ENCODE results near the gene MFN2.

The MFN2 gene

GRCh38 chr1:12016182-12016581 is 35.9 kb downstream of the MFN2 start:
- H3K36me3 ChIP-seq (replicated peaks; ENCODE audit: insufficient read depth, low read length) = no peaks in the 10 kb centered on the region
- no peak overlapping the region for H3K27ac ChIP-seq (ENCODE audit: low read length)
- DNase-seq = no peak
- no peak overlapping the region for H3K4me3 ChIP-seq (ENCODE audit: low read length)
- H3K9me2 ChIP-seq (replicated peaks; ENCODE audit: insufficient read depth, low read length) = no peaks in the 10 kb centered on the region
- no peak overlapping the region for H3K4me2 ChIP-seq (ENCODE audit: low read depth, low read length)
- peaks cover 11% of the 10 kb centered on the region for H3K79me2 ChIP-seq (ENCODE audit: low read length)
- TF ChIP-seq CTCF (IDR thresholded peaks at IDR 0.05; ENCODE audit: low read length) = no peak
- no peak for TF ChIP-seq EZH2 (optimal IDR thresholded peaks at IDR 0.05; ENCODE audit: low read depth, low read length)
- no peak for TF ChIP-seq EZH2phosphoT487 (IDR thresholded peaks at IDR 0.05; ENCODE audit: low read length)
- H3K4me1 ChIP-seq (ENCODE audit: low read length) = no peaks in the 10 kb centered on the region
- H2AFZ ChIP-seq (ENCODE audit: low read length) = no peak overlapping the region
- H3F3A ChIP-seq (ENCODE audit: insufficient read depth, low read length) = no peaks in the 10 kb centered on the region
- no peaks in the 10 kb centered on the region for H3K27me3 ChIP-seq (replicated peaks; ENCODE audit: insufficient read depth, low read length)
- H3K9me3 ChIP-seq (replicated peaks; ENCODE audit: insufficient read depth, low read length) = no peaks in the 10 kb centered on the region
- no peak overlapping the region for H3K9ac ChIP-seq (ENCODE audit: low read length)
- no peaks in the 10 kb centered on the region for H4K20me1 ChIP-seq (ENCODE audit: insufficient read depth, low read length)

DNA sequence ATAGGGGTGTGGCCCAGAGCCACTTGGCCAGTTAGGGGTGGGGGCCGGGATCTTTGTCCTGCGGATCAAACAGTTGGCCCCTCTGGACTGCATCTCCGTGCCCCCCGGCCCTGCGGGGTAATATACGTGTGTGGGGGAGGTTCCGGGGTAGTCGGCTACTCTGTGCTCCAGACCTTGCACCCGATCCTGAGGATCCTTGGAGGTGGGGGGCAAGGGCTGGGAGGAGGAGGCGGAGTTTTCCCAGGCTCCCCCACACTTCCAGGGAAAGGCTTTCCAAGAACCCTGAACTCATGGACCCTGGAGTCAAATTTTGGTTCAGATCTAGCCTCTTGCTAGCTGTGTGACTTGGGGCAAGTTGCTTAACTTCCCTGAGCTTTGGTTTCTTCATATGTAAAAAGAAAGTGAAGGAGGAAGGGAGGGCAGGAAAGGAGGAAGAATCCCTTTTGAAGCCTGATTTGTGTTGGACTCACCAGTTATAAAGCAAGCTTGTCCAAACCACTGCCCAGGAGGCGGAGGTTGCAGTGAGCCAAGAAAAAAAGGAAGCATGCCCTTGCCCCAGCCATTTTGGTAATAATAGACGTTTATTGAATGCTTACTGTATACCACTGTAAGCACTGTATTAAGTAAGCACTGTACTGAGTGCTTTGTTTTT is 39.7 kb downstream of the MFN2 start:
- DNase-seq = no peak
- H3K27ac ChIP-seq (ENCODE audit: low read length) = no peak overlapping the region
- H3K4me3 ChIP-seq (ENCODE audit: low read length) = peak overlapping the region; percentile 99
- H3K9ac ChIP-seq (ENCODE audit: low read length) = peak overlapping the region; percentile 82
- peak overlapping the region; percentile 97 for H3K4me2 ChIP-seq (ENCODE audit: low read depth, low read length)
- no peaks in the 10 kb centered on the region for H3K4me1 ChIP-seq (ENCODE audit: low read length)
- no peaks in the 10 kb centered on the region for H3K36me3 ChIP-seq (replicated peaks; ENCODE audit: insufficient read depth, low read length)
- H3F3A ChIP-seq (ENCODE audit: insufficient read depth, low read length) = no peaks in the 10 kb centered on the region
- H4K20me1 ChIP-seq (ENCODE audit: insufficient read depth, low read length) = no peaks in the 10 kb centered on the region
- no peaks in the 10 kb centered on the region for H3K9me3 ChIP-seq (replicated peaks; ENCODE audit: insufficient read depth, low read length)
- H3K27me3 ChIP-seq (replicated peaks; ENCODE audit: insufficient read depth, low read length) = no peaks in the 10 kb centered on the region
- peak overlapping the region; percentile 97 for H2AFZ ChIP-seq (ENCODE audit: low read length)
- TF ChIP-seq EZH2 (optimal IDR thresholded peaks at IDR 0.05; ENCODE audit: low read depth, low read length) (no peak), CTCF (IDR thresholded peaks at IDR 0.05; ENCODE audit: low read length) (no peak), EZH2phosphoT487 (IDR thresholded peaks at IDR 0.05; ENCODE audit: low read length) (no peak)
- H3K79me2 ChIP-seq (ENCODE audit: low read length) = peaks cover 19% of the 10 kb centered on the region
- no peaks in the 10 kb centered on the region for H3K9me2 ChIP-seq (replicated peaks; ENCODE audit: insufficient read depth, low read length)

DNA sequence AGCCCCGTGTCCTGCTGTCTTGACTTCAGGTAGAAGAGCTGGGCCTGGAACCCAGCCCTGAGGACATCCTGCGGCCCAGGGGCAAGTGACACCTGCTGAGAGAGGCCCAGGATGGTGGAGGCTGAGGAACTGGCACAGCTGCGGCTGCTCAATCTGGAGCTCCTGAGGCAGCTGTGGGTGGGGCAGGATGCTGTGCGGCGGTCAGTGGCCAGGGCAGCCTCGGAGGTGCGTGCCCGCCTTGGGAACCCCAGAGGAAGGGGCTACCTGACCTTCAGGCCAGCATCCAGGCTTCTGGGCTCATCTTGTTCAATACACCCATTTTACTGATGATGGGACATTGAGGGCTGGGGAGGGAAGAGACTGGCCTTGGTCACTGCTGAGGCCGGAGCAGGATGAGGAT is 41.4 kb downstream of the MFN2 start:
- no peak overlapping the region for H3K9ac ChIP-seq (ENCODE audit: low read length)
- no peak overlapping the region for H3K27ac ChIP-seq (ENCODE audit: low read length)
- no peaks in the 10 kb centered on the region for H3K27me3 ChIP-seq (replicated peaks; ENCODE audit: insufficient read depth, low read length)
- H3K4me3 ChIP-seq (ENCODE audit: low read length) = no peak overlapping the region
- no peaks in the 10 kb centered on the region for H3K36me3 ChIP-seq (replicated peaks; ENCODE audit: insufficient read depth, low read length)
- no peaks in the 10 kb centered on the region for H3K9me3 ChIP-seq (replicated peaks; ENCODE audit: insufficient read depth, low read length)
- TF ChIP-seq EZH2phosphoT487 (IDR thresholded peaks at IDR 0.05; ENCODE audit: low read length) (no peak), CTCF (IDR thresholded peaks at IDR 0.05; ENCODE audit: low read length) (no peak), EZH2 (optimal IDR thresholded peaks at IDR 0.05; ENCODE audit: low read depth, low read length) (no peak)
- H3K4me2 ChIP-seq (ENCODE audit: low read depth, low read length) = no peak overlapping the region
- no peaks in the 10 kb centered on the region for H4K20me1 ChIP-seq (ENCODE audit: insufficient read depth, low read length)
- H3F3A ChIP-seq (ENCODE audit: insufficient read depth, low read length) = no peaks in the 10 kb centered on the region
- DNase-seq = no peak
- H3K9me2 ChIP-seq (replicated peaks; ENCODE audit: insufficient read depth, low read length) = no peaks in the 10 kb centered on the region
- no peak overlapping the region for H2AFZ ChIP-seq (ENCODE audit: low read length)
- H3K4me1 ChIP-seq (ENCODE audit: low read length) = no peaks in the 10 kb centered on the region
- peaks cover 19% of the 10 kb centered on the region for H3K79me2 ChIP-seq (ENCODE audit: low read length)
